ENCODE measurements around the gene SUGCT.
"Not testable (repeated sequence)": the region's sequence is repeated elsewhere in the genome, so short reads cannot be mapped to it uniquely, and the experiment has no call there.

Gene SUGCT

DNA sequence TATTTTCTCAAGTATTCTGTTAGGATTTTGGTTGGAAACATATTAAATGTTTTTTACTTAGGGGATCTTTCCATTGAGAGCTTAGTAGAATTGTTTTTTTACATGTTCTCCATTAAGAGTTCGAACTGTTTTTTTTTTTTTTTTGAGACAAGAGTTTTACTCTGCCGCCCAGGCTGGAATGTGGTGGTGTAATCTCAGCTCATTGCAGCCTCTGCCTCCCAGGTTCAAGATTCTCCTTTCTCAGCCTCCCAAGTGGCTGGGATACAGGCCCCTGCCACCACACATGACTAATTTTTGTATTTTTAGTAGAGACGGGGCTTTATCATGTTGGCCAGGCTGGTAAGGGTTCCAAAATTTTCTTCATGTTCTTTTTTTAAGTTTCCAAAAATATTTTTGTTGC is 33.6 kb upstream of the SUGCT start:
- Histone ChIP-seq H3K4me3 (ENCODE audit: low read length) (no peak overlapping the region), H3K4me2 (ENCODE audit: low read length) (no peak overlapping the region), H3K9me3 (ENCODE audit: insufficient read depth, low read length) (no peaks in the 10 kb centered on the region), H2AFZ (ENCODE audit: low read depth, low read length) (no peak overlapping the region), H3K4me1 (ENCODE audit: low read length) (no peaks in the 10 kb centered on the region), H4K20me1 (ENCODE audit: insufficient read depth, low read length) (no peaks in the 10 kb centered on the region), H3K36me3 (replicated peaks; ENCODE audit: low read depth, low read length) (no peaks in the 10 kb centered on the region), H3K27ac (ENCODE audit: low read length) (no peak overlapping the region), H3K9ac (ENCODE audit: low read length) (no peak overlapping the region), H3K79me2 (ENCODE audit: low read length) (no peaks in the 10 kb centered on the region), H3K27me3 (ENCODE audit: low read depth, low read length) (no peaks in the 10 kb centered on the region)
- no peak for TF ChIP-seq EZH2phosphoT487 (IDR thresholded peaks at IDR 0.05; ENCODE audit: low read depth)
- TF ChIP-seq, protein P1, sequence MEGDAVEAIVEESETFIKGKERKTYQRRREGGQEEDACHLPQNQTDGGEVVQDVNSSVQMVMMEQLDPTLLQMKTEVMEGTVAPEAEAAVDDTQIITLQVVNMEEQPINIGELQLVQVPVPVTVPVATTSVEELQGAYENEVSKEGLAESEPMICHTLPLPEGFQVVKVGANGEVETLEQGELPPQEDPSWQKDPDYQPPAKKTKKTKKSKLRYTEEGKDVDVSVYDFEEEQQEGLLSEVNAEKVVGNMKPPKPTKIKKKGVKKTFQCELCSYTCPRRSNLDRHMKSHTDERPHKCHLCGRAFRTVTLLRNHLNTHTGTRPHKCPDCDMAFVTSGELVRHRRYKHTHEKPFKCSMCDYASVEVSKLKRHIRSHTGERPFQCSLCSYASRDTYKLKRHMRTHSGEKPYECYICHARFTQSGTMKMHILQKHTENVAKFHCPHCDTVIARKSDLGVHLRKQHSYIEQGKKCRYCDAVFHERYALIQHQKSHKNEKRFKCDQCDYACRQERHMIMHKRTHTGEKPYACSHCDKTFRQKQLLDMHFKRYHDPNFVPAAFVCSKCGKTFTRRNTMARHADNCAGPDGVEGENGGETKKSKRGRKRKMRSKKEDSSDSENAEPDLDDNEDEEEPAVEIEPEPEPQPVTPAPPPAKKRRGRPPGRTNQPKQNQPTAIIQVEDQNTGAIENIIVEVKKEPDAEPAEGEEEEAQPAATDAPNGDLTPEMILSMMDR (IDR thresholded peaks at IDR 0.05; ENCODE audit: low read depth, low read length), result no peak

DNA sequence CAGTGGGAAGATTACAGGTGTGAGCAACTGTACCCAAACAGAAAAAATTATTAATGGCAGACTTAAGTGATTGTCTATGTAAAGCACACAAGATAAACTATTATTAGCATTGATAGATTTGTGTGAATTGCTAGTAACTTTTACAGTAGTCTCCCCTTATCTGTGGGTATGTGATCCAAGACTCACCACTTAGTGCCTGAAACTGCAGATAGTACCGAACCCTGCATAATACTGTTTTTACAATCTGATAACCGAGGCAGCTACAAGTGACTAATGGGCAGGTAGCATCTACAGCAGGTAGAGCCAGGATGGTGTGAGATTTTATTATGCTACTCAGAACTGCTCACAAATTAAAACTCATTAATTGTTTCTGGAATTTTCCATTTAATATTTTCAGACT is 31.9 kb upstream of the SUGCT start:
- Histone ChIP-seq H3K36me3 (replicated peaks; ENCODE audit: low read depth, low read length) (peaks cover 2% of the 10 kb centered on the region), H3K4me2 (ENCODE audit: low read length) (no peak overlapping the region), H3K79me2 (ENCODE audit: low read length) (no peaks in the 10 kb centered on the region), H3K27me3 (ENCODE audit: low read depth, low read length) (no peaks in the 10 kb centered on the region), H3K4me3 (ENCODE audit: low read length) (no peak overlapping the region), H3K27ac (ENCODE audit: low read length) (no peak overlapping the region), H3K9ac (ENCODE audit: low read length) (no peak overlapping the region), H3K4me1 (ENCODE audit: low read length) (no peaks in the 10 kb centered on the region), H3K9me3 (ENCODE audit: insufficient read depth, low read length) (no peaks in the 10 kb centered on the region), H2AFZ (ENCODE audit: low read depth, low read length) (no peak overlapping the region), H4K20me1 (ENCODE audit: insufficient read depth, low read length) (no peaks in the 10 kb centered on the region)
- no peak for TF ChIP-seq EZH2phosphoT487 (IDR thresholded peaks at IDR 0.05; ENCODE audit: low read depth)
- TF ChIP-seq, protein P1 (IDR thresholded peaks at IDR 0.05; ENCODE audit: low read depth, low read length), result no peak

DNA sequence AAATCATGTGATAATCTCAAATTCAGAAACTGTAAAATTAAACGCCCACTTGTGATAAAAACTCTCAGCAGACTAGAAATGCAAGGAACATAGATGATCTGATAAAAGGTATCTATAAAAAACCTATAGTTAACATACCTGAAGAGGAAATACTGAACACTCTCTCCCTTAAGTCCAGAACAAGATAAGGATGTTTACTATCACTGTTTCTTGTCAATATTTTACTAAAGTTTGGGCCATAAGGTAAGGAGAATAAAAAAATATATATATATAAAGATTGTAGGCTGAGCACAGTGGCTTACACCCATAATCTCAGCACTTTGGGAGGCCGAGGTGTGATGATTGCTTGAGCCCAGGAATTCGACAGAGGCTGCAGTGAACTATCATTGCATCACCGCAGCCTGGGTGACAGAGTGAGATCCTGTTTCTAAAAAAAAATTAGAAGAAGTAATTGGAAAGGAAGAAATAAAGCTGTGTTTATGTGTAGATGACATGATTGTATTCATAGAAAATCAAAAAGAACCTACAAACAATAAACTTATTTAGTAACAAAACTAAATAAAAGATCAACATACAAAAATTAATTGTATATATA is 28.8 kb upstream of the SUGCT start:
- no peaks in the 10 kb centered on the region for H3K4me1 ChIP-seq (ENCODE audit: low read length)
- H3K27ac ChIP-seq (ENCODE audit: low read length), result no peak overlapping the region
- no peak for TF ChIP-seq EZH2phosphoT487 (IDR thresholded peaks at IDR 0.05; ENCODE audit: low read depth)
- TF ChIP-seq, protein P1 (IDR thresholded peaks at IDR 0.05; ENCODE audit: low read depth, low read length), result no peak
- H3K9me3 ChIP-seq (ENCODE audit: insufficient read depth, low read length), result no peaks in the 10 kb centered on the region
- no peak overlapping the region for H3K9ac ChIP-seq (ENCODE audit: low read length)
- H3K4me3 ChIP-seq (ENCODE audit: low read length), result no peak overlapping the region
- no peak overlapping the region for H3K4me2 ChIP-seq (ENCODE audit: low read length)
- no peaks in the 10 kb centered on the region for H3K27me3 ChIP-seq (ENCODE audit: low read depth, low read length)
- no peaks in the 10 kb centered on the region for H4K20me1 ChIP-seq (ENCODE audit: insufficient read depth, low read length)
- peaks cover 2% of the 10 kb centered on the region for H3K36me3 ChIP-seq (replicated peaks; ENCODE audit: low read depth, low read length)
- no peak overlapping the region for H2AFZ ChIP-seq (ENCODE audit: low read depth, low read length)
- no peaks in the 10 kb centered on the region for H3K79me2 ChIP-seq (ENCODE audit: low read length)

DNA sequence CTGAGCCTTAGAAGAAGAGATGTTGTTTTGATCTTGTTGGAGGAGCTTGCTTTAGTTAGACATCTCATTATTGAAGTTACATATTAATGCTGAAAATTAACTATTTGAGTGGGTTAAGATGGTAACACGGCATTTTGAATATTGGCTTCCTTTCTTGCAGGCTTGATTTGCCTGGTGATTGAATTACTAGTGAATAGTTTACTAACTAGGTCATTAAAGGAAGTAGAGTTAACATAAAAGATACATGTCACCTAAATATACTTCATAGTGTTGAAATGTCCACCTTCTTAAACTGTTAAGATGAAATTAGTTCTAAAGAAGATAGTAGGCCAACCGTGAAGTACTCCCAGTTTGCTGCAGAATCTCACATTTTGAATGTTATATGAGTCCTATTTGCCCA is 18.9 kb upstream of the SUGCT start:
- no peak overlapping the region for H3K4me3 ChIP-seq (ENCODE audit: low read length)
- TF ChIP-seq EZH2phosphoT487 (IDR thresholded peaks at IDR 0.05; ENCODE audit: low read depth), result no peak
- TF ChIP-seq, protein P1 (IDR thresholded peaks at IDR 0.05; ENCODE audit: low read depth, low read length), result no peak
- H3K4me1 ChIP-seq (ENCODE audit: low read length), result no peaks in the 10 kb centered on the region
- no peak overlapping the region for H3K9ac ChIP-seq (ENCODE audit: low read length)
- H2AFZ ChIP-seq (ENCODE audit: low read depth, low read length), result no peak overlapping the region
- no peaks in the 10 kb centered on the region for H4K20me1 ChIP-seq (ENCODE audit: insufficient read depth, low read length)
- no peaks in the 10 kb centered on the region for H3K79me2 ChIP-seq (ENCODE audit: low read length)
- no peaks in the 10 kb centered on the region for H3K36me3 ChIP-seq (replicated peaks; ENCODE audit: low read depth, low read length)
- H3K9me3 ChIP-seq (ENCODE audit: insufficient read depth, low read length), result no peaks in the 10 kb centered on the region
- H3K4me2 ChIP-seq (ENCODE audit: low read length), result no peak overlapping the region
- no peaks in the 10 kb centered on the region for H3K27me3 ChIP-seq (ENCODE audit: low read depth, low read length)
- H3K27ac ChIP-seq (ENCODE audit: low read length), result no peak overlapping the region

DNA sequence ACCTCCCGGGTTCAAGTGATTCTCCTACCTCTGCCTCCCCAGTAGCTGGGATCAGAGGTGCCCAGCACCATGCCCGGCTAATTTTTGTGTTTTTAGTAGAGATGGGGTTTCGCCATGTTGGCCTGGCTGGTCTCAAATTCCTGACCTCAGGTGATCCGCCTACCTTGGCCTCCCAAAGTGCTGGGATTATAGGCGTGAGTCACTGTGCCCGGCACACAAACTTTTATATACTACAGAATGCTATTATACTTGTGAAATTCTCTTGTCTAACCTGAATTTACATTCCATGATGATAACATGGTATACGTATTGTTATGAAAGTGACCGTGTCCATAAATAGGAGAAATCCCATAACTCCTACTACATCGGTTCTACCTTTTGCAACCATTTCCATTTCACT is 17.6 kb upstream of the SUGCT start:
- not testable (repeated sequence) for H3K4me3 ChIP-seq (ENCODE audit: low read length); H4K20me1 ChIP-seq (ENCODE audit: insufficient read depth, low read length); H3K4me2 ChIP-seq (ENCODE audit: low read length); H3K9ac ChIP-seq (ENCODE audit: low read length); H2AFZ ChIP-seq (ENCODE audit: low read depth, low read length); H3K27ac ChIP-seq (ENCODE audit: low read length); H3K27me3 ChIP-seq (ENCODE audit: low read depth, low read length); H3K4me1 ChIP-seq (ENCODE audit: low read length); H3K9me3 ChIP-seq (ENCODE audit: insufficient read depth, low read length); H3K79me2 ChIP-seq (ENCODE audit: low read length); H3K36me3 ChIP-seq (replicated peaks; ENCODE audit: low read depth, low read length)

DNA sequence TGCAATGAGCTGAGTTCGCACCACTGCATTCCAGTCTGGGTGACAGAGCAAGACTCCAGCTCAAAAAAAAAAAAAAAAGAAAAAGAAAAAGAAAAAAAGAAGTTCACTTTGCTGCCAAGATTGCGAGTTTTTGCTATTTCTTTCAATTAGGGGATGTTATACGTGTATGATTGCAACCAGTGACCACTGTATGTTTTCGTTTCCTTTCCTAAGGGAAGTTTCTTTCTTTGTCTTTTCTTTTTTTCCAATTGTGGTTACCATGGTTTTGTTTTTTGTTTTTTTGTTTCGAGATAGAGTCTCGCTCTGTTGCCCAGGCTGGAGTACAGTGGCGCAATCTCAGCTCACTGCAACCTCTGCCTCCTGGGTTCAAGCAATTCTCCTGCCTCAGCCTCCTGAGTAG is 16.6 kb upstream of the SUGCT start:
- H3K4me2 ChIP-seq (ENCODE audit: low read length); H3K9ac ChIP-seq (ENCODE audit: low read length); H3K27ac ChIP-seq (ENCODE audit: low read length); H3K27me3 ChIP-seq (ENCODE audit: low read depth, low read length); H4K20me1 ChIP-seq (ENCODE audit: insufficient read depth, low read length); H3K4me3 ChIP-seq (ENCODE audit: low read length); H3K79me2 ChIP-seq (ENCODE audit: low read length); H3K4me1 ChIP-seq (ENCODE audit: low read length); H3K36me3 ChIP-seq (replicated peaks; ENCODE audit: low read depth, low read length); H3K9me3 ChIP-seq (ENCODE audit: insufficient read depth, low read length); H2AFZ ChIP-seq (ENCODE audit: low read depth, low read length): not testable (repeated sequence)
